Stomach (tissue), 9 donors: ENCODE measurements around the gene MAP3K12. TPM values are rescaled to one million over a fixed set of nuclear protein-coding genes. Genes with fewer than 3 reads are reported as not detected.
"Not testable (repeated sequence)": the region's sequence is repeated elsewhere in the genome, so short reads cannot be mapped to it uniquely, and the experiment has no call there.

Experiments
- DNase-seq, 2 donors: peaks; one replicate each; pipeline versions ENCODE4 v3.0.0 to v3.0.0-alpha.2; 2013 to 2019
- H3K27ac ChIP-seq, 5 donors: fragments of 200-600 bp in 4 of 5; sonication (generic) in 4 of 5; one replicate each; pipeline ENCODE4 v1.5.1; 2013 to 2019; ENCODE audit warnings: mild to moderate bottlenecking in 1 of 5, moderate library complexity in 1 of 5
- H3K27me3 ChIP-seq, 3 donors: fragments of 200-600 bp; sonication (generic); one replicate each; pipeline ENCODE4 v1.5.1; 2017 to 2019; ENCODE audit warnings: mixed run types in 1 of 3
- H3K36me3 ChIP-seq, 4 donors: fragments of 200-600 bp; sonication (generic); 1 replicate in 3 of 4; 2 replicates in 1 of 4; pipeline ENCODE4 v1.5.1; 2016 to 2019
- H3K4me1 ChIP-seq, 4 donors: fragments of 200-600 bp; sonication (generic); one replicate each; pipeline ENCODE4 v1.5.1; 2016 to 2019
- H3K4me3 ChIP-seq, 4 donors: fragments of 200-600 bp; sonication (generic) in 3 of 4; one replicate each; pipeline ENCODE4 v1.5.1; 2016 to 2019; ENCODE audit warnings: mild to moderate bottlenecking in 1 of 4
- H3K9me3 ChIP-seq, 4 donors: fragments of 200-600 bp; sonication (generic); one replicate each; pipeline ENCODE4 v1.5.1; 2016 to 2019
- CTCF ChIP-seq, 7 experiments: fragments of 450-650 bp in 4 of 7; fragments of 200-600 bp in 3 of 7; sonication (generic) in 3 of 7; IDR thresholded peaks; one replicate each; pipeline ENCODE4 v1.5.1; 2016 to 2019; ENCODE audit warnings: antibody characterized with exemption in 7 of 7, control low read depth in 2 of 7, mild to moderate bottlenecking in 1 of 7
- EP300 ChIP-seq: sonication (generic); formaldehyde crosslinking; IDR thresholded peaks from one replicate; pipeline ENCODE4 v1.6.1; 2017; ENCODE audit warnings: antibody characterized with exemption
- POLR2A ChIP-seq, 4 donors: fragments of 450-650 bp; IDR thresholded peaks; one replicate each; pipeline ENCODE4 v1.6.1; 2016; ENCODE audit warnings: antibody characterized with exemption in 4 of 4, control low read depth in 2 of 4, mild to moderate bottlenecking in 1 of 4, moderate library complexity in 1 of 4
- POLR2AphosphoS5 ChIP-seq, 3 donors: sonication (generic); formaldehyde crosslinking; IDR thresholded peaks; one replicate each; pipeline ENCODE4 v1.6.1; 2016; ENCODE audit warnings: antibody characterized with exemption in 3 of 3
- WGBS, 5 donors: extraction: QIAGEN DNeasy Blood & Tissue Kit in 3 of 5; methylation state at CpG; one replicate each; pipeline versions ENCODE4 v1.1.5 to v1.1.7; 2013 to 2018; 5-methylcytosine and 5-hydroxymethylcytosine counted together
- intact Hi-C: fragments of 100-400 bp; cut with DNase I; formaldehyde crosslinking; loops from one replicate; pipeline ENCODE4 v1.15.1; 2023; ENCODE audit warnings: low total_unique reads
- polyA plus RNA-seq, 3 donors: library from polyadenylated mRNA; stranded (reverse); fragments of 200-250 nt; gene quantifications; one replicate each; pipeline ENCODE4 v1.2.3, GENCODE V29; 2013
- total RNA-seq, 5 donors: library from RNA; depleted of rRNA; stranded (reverse); fragments of >200 nt; gene quantifications; one replicate each; pipeline versions ENCODE4 v1.1.0 to v1.2.3, GENCODE V29; 2014 to 2016
- donor health status: healthy with polysubstance abuse.
- donor health status: Bipolar disorder and iron deficiency.
- donor health status: healthy.

Gene MAP3K12
- total and polyA plus RNA-seq, 8 donors = 5.4 to 279 (median 13.4) TPM

- Histone ChIP-seq H3K27ac (peak overlapping the region in 3 of 5 donors; percentile 27 to 54 (median 51)), H3K4me1 (peaks cover 0 to 46% (median 32%) of the 10 kb centered on the region in 4 donors), H3K4me3 (no peak overlapping the region), H3K36me3 (peaks cover 46 to 98% (median 96%) of the 10 kb centered on the region in 4 donors), H3K27me3 (no peaks in the 10 kb centered on the region), H3K9me3 (no peaks in the 10 kb centered on the region)
- WGBS, 5 donors = 42 to 69% (median 46%) methylated on average over 9 of the region's 9 CpGs
- intact Hi-C loops = no loop called here
- TF ChIP-seq POLR2AphosphoS5 (IDR thresholded peaks at IDR 0.05) (peak in 1 of 3 donors; percentile 1), POLR2A (IDR thresholded peaks at IDR 0.05) (no peak), EP300 (no peak), CTCF (IDR thresholded peaks at IDR 0.05) (no peak)
- DNase-seq = peak in 1 of 2 donors; percentile 60
These were observed 15.9 kb downstream of the MAP3K12 start for GRCh38 chr12:53483225-53483978.

DNA sequence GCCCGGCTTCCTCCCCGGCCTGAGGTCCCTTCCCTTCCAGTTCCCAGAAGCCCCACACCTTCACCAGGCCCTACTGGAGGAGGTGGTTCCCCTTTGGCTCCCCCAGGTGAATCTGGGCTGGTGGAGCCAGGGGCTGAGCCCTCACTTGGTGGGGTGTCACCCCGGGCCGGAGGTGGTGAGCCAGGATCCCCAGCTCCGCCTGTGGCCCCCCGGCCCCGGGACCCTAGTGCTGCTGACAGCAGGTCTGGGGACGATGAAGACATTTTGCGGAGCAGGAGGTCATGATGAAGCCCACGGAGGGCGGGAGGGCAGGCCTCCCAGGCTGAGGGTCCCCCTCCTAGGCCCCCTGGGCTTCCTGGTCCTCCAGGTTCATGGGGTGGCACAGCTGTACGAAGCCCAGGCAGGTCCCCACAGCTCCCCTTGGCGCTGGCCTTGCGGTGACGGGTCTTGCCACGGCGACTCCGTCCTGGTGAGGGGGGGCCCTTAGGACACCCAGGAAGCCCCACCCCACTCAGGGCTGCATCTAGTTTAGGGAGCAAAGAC lies 16.6 kb downstream of the MAP3K12 start:
- no peaks in the 10 kb centered on the region for H3K27me3 ChIP-seq
- 61 to 77% (median 70%) methylated on average over 13 to 18 of the region's 18 CpGs for WGBS, 5 donors
- H3K4me3 ChIP-seq = no peak overlapping the region
- H3K36me3 ChIP-seq = peaks cover 53 to 100% (median 100%) of the 10 kb centered on the region in 4 donors
- peaks cover 0 to 53% (median 35%) of the 10 kb centered on the region in 4 donors for H3K4me1 ChIP-seq
- no peaks in the 10 kb centered on the region for H3K9me3 ChIP-seq
- intact Hi-C loops = no loop called here
- TF ChIP-seq CTCF (IDR thresholded peaks at IDR 0.05) (no peak), EP300 (no peak), POLR2A (IDR thresholded peaks at IDR 0.05) (no peak), POLR2AphosphoS5 (IDR thresholded peaks at IDR 0.05) (no peak)
- DNase-seq = peak in 1 of 2 donors; percentile 13
- H3K27ac ChIP-seq = peak overlapping the region in 4 of 5 donors; percentile 14 to 54 (median 39)

DNA sequence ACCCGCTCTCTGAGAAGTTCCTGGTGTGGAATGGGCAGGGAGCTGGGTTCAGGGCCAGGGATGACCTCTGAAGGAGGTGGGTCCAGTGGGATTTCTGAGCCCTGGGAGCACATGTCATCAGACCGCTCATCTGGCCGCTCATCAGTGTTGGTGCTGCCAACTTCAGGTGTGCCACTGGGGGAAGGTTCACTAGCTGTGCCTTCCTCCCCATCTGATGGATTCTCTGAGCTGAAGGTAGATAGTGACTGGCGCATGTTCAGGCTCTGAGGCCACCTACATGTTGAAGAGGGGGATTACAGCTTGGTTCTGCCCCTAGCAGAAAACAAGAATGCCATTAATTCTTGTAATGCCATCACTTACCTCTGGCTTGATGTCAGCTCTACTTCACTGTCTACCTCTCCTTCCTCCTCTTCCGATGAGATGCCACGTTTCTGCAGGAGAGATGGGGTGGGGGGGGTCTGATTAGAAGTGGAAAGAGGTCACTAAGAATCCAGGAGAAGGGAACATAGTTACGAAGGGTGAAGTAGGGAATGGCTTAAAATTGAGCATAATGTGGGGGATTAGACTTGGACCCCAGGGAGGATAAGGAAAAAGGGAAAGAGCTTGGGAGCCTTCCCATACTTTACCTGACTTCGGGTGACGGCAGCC lies 17.2 kb downstream of the MAP3K12 start:
- Histone ChIP-seq H3K4me3 (no peak overlapping the region), H3K27me3 (no peaks in the 10 kb centered on the region), H3K27ac (peak overlapping the region in 4 of 5 donors; percentile 3 to 54 (median 32)), H3K9me3 (no peaks in the 10 kb centered on the region), H3K36me3 (peaks cover 59 to 100% (median 100%) of the 10 kb centered on the region in 4 donors), H3K4me1 (peaks cover 0 to 59% (median 36%) of the 10 kb centered on the region in 4 donors)
- 75 to 82% (median 78%) methylated on average over 8 to 9 of the region's 9 CpGs for WGBS, 5 donors
- TF ChIP-seq EP300 (no peak), CTCF (IDR thresholded peaks at IDR 0.05) (no peak), POLR2AphosphoS5 (IDR thresholded peaks at IDR 0.05) (no peak), POLR2A (IDR thresholded peaks at IDR 0.05) (no peak)
- intact Hi-C loops = no loop called here
- DNase-seq = no peak

DNA sequence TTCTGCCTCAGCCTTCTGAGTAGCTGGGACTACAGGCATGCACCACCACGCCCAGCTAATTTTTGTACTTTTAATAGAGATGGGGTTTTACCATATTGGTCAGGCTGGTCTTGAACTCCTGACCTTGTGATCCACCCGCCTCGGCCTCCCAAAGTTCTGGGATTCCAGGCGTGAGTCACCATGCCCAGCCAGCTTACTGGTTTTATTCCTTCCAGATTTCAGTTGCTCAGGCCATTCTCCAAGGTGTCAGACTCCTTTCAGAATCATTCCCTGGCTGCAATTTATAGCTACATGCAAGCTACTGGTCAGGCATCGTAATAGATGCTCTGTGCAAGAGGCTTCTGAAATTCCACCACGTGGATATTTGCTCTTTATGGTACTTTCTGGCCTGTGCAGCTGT lies 17.8 kb downstream of the MAP3K12 start:
- Histone ChIP-seq H3K27ac (peak overlapping the region in 2 of 5 donors; percentile 3 to 54), H3K36me3 (peaks cover 64 to 100% (median 100%) of the 10 kb centered on the region in 4 donors), H3K4me1 (peaks cover 0 to 66% (median 42%) of the 10 kb centered on the region in 4 donors)
- H3K9me3 ChIP-seq, DNase-seq, H3K27me3 ChIP-seq, H3K4me3 ChIP-seq, intact Hi-C loops: not testable (repeated sequence)
- 63 to 77% (median 73%) methylated on average over 6 of the region's 6 CpGs for WGBS, 5 donors
